GM12872 (cell line): Measurements from ENCODE around the gene HS6ST2.

Experiments
- TF ChIP-seq, protein P1 (sequence below): IDR thresholded peaks from 3 replicates; pipeline ENCODE4 v1.5.1; 2011; ENCODE audit warnings: low read depth, mild to moderate bottlenecking, low read length, moderate library complexity; ENCODE audit not compliant: insufficient read depth

Gene HS6ST2

DNA sequence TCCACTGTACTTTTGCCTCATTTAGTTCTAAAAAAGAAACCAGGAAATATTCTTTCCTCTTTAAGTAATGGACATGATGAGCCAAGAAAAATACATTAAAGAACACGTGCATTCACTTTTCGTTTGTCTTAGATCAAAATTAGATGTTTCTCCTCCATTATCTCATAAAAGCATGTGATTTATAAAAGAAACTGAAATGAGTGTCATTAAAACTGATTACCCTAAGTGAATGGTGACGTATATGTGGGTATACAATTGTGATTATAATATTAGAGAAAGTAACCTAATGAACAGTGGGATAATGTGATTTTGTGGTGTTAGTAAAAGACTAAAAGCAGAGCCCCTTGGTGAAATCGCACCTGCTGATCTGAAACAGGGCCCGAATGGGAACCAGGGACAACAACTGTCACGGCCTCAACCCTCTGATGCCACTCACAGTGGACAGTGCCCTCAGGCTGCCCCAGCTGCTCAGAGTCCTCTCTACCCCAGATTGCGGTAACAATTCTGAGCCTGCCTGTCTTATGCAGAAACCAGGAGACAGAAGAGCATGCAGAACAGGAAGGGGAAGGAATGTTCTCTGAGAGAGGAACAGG lies 25.7 kb upstream of the HS6ST2 start:
- TF ChIP-seq, protein P1, sequence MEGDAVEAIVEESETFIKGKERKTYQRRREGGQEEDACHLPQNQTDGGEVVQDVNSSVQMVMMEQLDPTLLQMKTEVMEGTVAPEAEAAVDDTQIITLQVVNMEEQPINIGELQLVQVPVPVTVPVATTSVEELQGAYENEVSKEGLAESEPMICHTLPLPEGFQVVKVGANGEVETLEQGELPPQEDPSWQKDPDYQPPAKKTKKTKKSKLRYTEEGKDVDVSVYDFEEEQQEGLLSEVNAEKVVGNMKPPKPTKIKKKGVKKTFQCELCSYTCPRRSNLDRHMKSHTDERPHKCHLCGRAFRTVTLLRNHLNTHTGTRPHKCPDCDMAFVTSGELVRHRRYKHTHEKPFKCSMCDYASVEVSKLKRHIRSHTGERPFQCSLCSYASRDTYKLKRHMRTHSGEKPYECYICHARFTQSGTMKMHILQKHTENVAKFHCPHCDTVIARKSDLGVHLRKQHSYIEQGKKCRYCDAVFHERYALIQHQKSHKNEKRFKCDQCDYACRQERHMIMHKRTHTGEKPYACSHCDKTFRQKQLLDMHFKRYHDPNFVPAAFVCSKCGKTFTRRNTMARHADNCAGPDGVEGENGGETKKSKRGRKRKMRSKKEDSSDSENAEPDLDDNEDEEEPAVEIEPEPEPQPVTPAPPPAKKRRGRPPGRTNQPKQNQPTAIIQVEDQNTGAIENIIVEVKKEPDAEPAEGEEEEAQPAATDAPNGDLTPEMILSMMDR: no peak

DNA sequence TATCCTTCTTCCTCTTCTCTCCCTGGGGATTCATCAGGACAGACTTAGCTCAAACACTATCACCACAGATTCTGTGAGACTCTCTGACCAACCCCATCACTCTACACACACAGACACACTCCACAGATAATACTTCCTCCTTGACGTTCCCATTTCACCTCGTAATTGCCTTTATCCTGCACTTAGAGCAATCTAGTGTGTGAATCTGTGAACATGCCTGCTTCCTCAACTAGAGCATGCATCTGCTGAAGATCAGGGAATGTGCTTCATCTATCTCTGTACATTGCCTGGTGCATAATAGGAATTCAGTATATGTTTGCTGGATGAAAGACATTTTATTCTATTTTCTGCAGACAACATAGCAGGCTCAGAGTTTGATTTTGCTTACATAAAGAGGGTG lies 25.1 kb upstream of the HS6ST2 start:
- TF ChIP-seq, protein P1: no peak

DNA sequence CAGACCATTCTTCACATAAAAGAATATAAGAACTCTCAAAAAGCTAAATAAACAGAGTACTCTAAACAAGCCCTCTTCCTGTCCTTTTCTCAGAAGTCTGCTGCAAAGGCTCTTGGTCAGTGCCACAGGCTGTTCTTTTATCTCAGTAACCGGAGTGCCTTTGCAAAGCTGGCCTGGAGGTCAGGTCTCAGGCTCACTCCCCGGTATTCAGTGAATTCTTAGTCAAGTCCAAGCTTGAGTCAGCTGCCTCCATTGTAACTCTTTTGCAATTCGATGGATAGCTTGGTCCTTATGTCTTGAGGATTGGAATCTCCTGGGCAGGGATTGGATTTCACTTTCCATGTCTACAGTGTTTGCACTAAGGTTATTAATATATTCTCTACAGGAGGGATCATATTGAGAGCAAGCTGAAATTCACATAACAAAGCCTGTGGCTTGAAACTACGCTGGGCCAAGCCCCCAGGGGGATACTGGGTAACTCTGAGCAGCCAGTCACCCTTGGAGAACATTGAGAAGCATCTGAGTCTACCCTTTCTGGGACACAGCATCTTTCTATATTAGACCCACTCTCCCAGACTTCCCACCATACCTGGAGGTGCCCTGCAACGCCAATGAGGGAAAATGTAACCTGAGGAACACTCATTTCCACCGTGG lies 10.0 kb upstream of the HS6ST2 start:
- TF ChIP-seq, protein P1: no peak

DNA sequence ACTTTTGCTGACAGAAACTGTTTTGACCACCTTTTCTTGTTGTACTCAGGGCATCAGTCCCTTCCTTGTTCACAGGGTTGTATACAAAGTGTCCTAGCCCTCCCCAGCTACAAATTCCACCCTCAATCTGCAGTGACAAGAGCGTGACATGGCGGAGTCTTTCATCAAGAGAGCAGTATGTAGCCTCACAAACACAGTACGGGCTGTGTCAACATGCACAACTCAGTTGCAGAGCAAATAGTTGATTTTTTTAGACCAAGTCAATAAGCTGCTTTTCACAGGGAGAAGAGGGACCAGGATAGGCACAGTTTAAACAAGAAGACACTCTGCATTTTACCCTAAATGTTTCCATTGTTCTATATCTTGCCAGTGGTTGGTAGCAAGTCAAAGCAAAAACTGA lies 8.6 kb upstream of the HS6ST2 start:
- TF ChIP-seq, protein P1: no peak

DNA sequence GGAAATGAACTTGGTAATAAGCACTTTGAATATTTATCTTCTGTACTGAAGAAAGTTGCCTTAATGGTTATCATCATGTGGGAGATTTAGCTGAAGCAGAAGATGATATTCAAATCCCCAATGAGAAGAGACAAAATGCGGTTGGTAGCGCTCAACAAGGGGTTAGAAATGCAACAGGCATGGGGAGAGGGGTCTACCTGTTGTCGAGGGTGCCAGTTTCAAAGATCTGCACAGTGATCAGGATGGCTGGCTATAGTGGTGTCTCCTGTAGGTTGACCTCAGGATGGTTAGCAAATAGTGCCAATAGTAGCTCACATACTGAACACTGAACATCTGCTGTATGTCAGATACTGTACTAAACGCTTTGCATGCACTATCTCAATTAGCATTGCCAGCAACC lies 7.0 kb upstream of the HS6ST2 start:
- TF ChIP-seq, protein P1: no peak

DNA sequence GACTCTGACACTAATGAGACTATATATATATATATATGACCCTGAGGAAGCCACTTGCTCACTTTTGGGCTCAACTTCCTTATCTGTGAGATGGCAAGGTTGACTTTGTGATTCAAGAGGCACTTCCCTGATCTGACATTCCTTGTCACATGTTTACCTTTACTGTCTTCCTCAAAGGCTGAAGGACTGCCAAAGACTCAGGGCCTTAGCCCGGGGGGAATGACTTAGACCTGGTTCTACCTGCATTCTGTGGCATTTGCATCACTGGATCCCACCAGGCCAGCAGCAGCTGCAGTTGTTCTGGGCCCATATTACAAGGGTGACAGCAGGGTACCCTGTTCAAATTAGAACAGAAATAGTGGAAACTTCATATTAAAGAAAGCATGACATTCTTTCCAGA lies 3.1 kb upstream of the HS6ST2 start:
- TF ChIP-seq, protein P1: no peak

DNA sequence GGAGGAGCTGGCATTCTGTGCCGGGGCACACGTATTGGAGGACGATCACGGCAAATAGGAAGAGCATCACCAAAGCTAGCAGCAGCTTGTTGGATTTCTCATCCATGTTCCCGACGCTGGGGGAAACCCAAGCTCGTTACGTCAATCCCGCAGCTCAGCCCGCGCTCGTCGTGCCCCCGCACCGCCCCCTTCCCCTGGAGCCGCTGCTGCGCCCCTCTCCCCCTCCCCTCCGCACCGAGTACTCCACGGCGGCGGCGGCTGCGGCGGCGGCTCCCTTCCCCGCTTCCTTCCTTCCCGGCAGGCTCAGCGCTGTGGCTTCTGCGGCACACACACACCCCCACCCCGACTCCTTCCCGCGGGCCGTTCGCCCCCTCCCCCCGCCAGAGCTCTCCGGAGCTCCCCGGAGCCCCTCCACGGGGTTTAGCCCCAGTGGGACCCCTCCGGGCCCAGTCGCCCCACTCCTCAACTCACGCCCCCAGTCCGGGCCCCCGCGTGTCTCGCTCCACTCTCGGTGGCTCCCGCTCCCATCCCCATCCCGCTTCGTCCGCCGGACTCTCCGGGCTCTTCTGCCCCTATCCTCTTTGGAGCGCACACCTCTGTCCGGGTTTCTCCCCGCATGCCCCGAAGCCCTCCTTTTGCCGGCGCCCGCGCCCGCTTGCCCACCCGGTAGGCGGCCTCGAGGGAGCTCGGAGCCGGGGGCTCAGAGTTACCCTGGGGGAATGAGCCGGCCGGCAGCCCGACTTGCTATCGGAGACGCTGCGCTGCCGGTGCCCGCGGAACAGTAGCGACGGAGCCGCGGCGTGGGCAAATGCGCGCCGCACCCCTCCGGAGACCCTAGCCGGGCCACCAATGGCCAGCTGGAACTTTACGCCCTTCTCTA lies 978 bp downstream of the HS6ST2 start:
- TF ChIP-seq, protein P1: no peak
